Measurements from ENCODE around the gene GAB1. TPM values are rescaled to one million over a fixed set of nuclear protein-coding genes. Genes with fewer than 3 reads are reported as not detected.

GAB1 gene
- total RNA-seq, 1 donor from 2014 or later: 63.3 TPM

- Histone ChIP-seq H3K4me1 (peaks cover 16% of the 10 kb centered on the region), H3K4me3 (peak overlapping the region; percentile 95), H3K36me3 (no peaks in the 10 kb centered on the region), H3K27me3 (ENCODE audit: low read depth) (no peaks in the 10 kb centered on the region), H3K27ac (peak overlapping the region; percentile 90), H3K9me3 (no peaks in the 10 kb centered on the region)
- ATAC-seq (peak in 1 of 2 donors; percentile 15), DNase-seq (no peak)
- intact Hi-C loops (cut with DNase I): no loop called here
- TF ChIP-seq CTCF (IDR thresholded peaks at IDR 0.05): no peak
These were observed 1.1 kb downstream of the GAB1 start for GRCh38 chr4:143337600-143338287.

DNA sequence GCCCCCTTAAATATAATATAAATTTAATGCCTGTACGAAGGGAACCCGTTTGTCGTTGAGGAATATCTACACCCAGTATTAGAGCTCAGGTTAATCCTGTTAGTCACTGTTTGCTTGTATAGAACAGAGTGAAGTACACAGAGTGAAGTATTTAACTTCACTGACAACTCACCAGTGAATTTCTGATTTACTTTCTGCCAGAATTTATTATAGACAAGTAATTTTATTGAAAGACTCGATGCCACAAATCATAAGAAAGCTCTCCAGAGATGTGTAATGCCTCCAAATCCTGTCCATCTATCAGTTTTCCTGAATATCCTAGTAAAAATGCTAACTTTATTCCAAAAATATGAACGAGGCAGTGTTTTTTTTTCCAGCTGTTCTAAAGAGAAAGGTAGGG is 1.6 kb downstream of the GAB1 start:
- ATAC-seq: no peak
- DNase-seq: no peak
- peak overlapping the region; percentile 90 for H3K27ac ChIP-seq
- H3K4me3 ChIP-seq: peak overlapping the region; percentile 95
- no peaks in the 10 kb centered on the region for H3K27me3 ChIP-seq (ENCODE audit: low read depth)
- peaks cover 22% of the 10 kb centered on the region for H3K4me1 ChIP-seq
- H3K36me3 ChIP-seq: no peaks in the 10 kb centered on the region
- no peak for TF ChIP-seq CTCF (IDR thresholded peaks at IDR 0.05)
- H3K9me3 ChIP-seq: no peaks in the 10 kb centered on the region
- intact Hi-C loops (cut with DNase I): no loop called here

DNA sequence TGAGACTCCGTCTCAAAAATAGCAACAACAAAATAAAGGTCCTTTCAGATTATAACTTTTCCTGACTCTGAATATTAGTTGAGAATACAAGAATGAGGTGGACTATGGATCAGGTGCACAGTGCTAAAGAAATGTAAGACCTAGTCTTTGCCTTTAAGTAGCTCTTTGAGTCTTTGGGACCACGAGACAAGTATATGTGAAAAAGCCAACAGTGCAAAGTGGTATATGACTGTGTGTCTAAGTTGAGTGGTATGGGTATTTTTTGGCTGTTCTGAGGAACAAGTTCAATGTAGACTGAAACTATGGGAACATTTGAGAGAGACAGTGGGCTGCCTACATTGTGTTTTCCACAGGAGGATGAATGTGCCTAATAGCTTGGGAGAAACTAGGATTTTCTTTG is 2.8 kb downstream of the GAB1 start:
- Histone ChIP-seq H3K36me3 (no peaks in the 10 kb centered on the region), H3K27ac (no peak overlapping the region), H3K9me3 (no peaks in the 10 kb centered on the region), H3K4me3 (peak overlapping the region; percentile 95), H3K4me1 (peaks cover 34% of the 10 kb centered on the region), H3K27me3 (ENCODE audit: low read depth) (no peaks in the 10 kb centered on the region)
- no peak for TF ChIP-seq CTCF (IDR thresholded peaks at IDR 0.05)
- ATAC-seq (no peak), DNase-seq (no peak)
- intact Hi-C loops (cut with DNase I): no loop called here

- no peak for DNase-seq
- Histone ChIP-seq H3K9me3 (no peaks in the 10 kb centered on the region), H3K4me3 (no peak overlapping the region), H3K27me3 (ENCODE audit: low read depth) (no peaks in the 10 kb centered on the region), H3K27ac (no peak overlapping the region), H3K4me1 (peaks cover 48% of the 10 kb centered on the region), H3K36me3 (no peaks in the 10 kb centered on the region)
- no peak for TF ChIP-seq CTCF (IDR thresholded peaks at IDR 0.05)
- intact Hi-C loops (cut with DNase I): no loop called here
- no peak for ATAC-seq
These were observed 4.6 kb downstream of the GAB1 start for GRCh38 chr4:143341186-143341755.

DNA sequence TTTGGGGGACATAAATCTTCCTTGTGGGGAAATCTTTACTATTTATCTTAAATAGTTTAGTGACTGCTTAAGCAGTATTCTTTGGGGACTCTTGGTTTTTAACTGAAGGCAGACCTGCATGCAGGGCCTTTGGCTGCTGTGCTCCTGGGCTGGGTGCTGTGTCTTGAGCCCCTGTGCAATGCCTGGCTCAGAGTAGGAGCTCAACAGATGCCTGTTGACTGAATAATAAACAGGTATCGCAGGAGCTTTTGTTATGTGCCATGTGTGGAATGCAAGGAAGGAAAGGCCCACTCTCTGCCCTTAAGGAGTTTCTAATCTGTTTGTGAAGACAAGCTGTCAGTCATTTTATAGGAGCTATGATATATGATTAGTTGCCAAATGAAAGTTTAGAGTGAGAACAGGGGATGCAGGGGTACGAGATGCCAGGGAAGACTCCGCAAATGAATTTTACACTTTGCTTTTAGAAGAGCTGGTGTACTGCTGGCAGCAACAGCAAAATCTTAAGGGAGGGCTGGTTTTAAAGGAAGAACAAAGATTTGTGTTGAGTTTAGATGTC is 6.7 kb downstream of the GAB1 start:
- Histone ChIP-seq H3K4me3 (no peak overlapping the region), H3K27ac (peak overlapping the region; percentile 4), H3K4me1 (peaks cover 56% of the 10 kb centered on the region), H3K9me3 (no peaks in the 10 kb centered on the region), H3K27me3 (ENCODE audit: low read depth) (no peaks in the 10 kb centered on the region), H3K36me3 (no peaks in the 10 kb centered on the region)
- intact Hi-C loops (cut with DNase I): no loop called here
- DNase-seq (no peak), ATAC-seq (no peak)
- no peak for TF ChIP-seq CTCF (IDR thresholded peaks at IDR 0.05)

Data from lower lobe of right lung (tissue), 2 donors.